EH (cell line): Measurements from ENCODE around the gene GHRL.

Experiments
- DNase-seq: peaks from one replicate; pipeline ENCODE4 v3.0.0-alpha.2; 2015; ENCODE audit warnings: low read depth

The GHRL gene

DNA sequence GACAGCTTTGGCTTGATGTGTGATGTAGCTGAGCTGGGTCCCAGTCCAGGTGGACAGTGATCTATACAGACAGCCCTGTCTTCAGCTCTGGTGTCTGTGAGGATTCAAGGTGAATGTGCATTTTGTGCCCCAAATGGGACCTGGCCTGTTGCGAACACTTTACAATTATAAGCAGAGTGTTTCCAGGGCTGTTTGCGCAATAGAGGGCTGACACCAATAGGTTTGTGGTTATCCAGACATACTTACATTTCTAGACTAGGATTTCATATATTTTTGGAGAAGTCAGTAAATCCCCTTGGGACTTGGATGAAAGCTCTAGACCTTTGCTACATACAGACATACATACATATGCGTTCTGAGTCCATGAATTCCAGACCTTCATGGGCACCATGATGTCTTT, 48.7 kb downstream of the GHRL start:
- no peak for DNase-seq

- peak; percentile 86 for DNase-seq
Measured at GRCh38 chr3:10242182-10243065, 50.3 kb downstream of the GHRL start.

GRCh38 chr3:10240799-10241198, 51.9 kb downstream of the GHRL start:
- no peak for DNase-seq

- no peak for DNase-seq
Measured at GRCh38 chr3:10238345-10239183, 54.2 kb downstream of the GHRL start.
